ENCODE data around the gene PDAP1.

GRCh38 chr7:99397297-99397983, 11.0 kb downstream of the PDAP1 start:
- TF ChIP-seq CTCF (conservative IDR thresholded peaks at IDR 0.05) (no peak), EZH2 (IDR thresholded peaks at IDR 0.05; ENCODE audit: low read depth) (no peak)
